ENCODE measurements around the gene RGL1.

- TF ChIP-seq CTCF (IDR thresholded peaks at IDR 0.05) (no peak), POLR2A (IDR thresholded peaks at IDR 0.05) (no peak)
Measured at GRCh38 chr1:183859119-183859518, 54.2 kb downstream of the RGL1 start.
